ENCODE measurements around the gene MYCBPAP. TPM values are rescaled to one million over a fixed set of nuclear protein-coding genes. Genes with fewer than 3 reads are reported as not detected.

Gene MYCBPAP
- total RNA-seq, 1 experiment from 2014 or later = 0.19 TPM

GRCh38 chr17:50541716-50542688 lies 33.8 kb downstream of the MYCBPAP start:
- TF ChIP-seq, protein P1, sequence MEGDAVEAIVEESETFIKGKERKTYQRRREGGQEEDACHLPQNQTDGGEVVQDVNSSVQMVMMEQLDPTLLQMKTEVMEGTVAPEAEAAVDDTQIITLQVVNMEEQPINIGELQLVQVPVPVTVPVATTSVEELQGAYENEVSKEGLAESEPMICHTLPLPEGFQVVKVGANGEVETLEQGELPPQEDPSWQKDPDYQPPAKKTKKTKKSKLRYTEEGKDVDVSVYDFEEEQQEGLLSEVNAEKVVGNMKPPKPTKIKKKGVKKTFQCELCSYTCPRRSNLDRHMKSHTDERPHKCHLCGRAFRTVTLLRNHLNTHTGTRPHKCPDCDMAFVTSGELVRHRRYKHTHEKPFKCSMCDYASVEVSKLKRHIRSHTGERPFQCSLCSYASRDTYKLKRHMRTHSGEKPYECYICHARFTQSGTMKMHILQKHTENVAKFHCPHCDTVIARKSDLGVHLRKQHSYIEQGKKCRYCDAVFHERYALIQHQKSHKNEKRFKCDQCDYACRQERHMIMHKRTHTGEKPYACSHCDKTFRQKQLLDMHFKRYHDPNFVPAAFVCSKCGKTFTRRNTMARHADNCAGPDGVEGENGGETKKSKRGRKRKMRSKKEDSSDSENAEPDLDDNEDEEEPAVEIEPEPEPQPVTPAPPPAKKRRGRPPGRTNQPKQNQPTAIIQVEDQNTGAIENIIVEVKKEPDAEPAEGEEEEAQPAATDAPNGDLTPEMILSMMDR (IDR thresholded peaks at IDR 0.05; ENCODE audit: unreplicated experiment) = peak; percentile 9
- no peaks in the 10 kb centered on the region for H3K36me3 Mint-ChIP-seq (ENCODE audit: insufficient read depth, unreplicated experiment)
- H3K27me3 Mint-ChIP-seq (ENCODE audit: insufficient read depth, unreplicated experiment) = no peaks in the 10 kb centered on the region
- POLR2A ChIA-PET = interaction anchor here (0.6 to 5.6 kb wide), 30 partner anchors 8 to 413 kb away, joined by 3 to 59 read pairs (median 4); partner anchors contain the start of genes ACSF2, CACNA1G, LRRC59 and LUC7L3
- peaks cover 41% of the 10 kb centered on the region for H3K4me1 Mint-ChIP-seq (ENCODE audit: insufficient read depth, unreplicated experiment)
- no peaks in the 10 kb centered on the region for H3K9me3 Mint-ChIP-seq (ENCODE audit: unreplicated experiment)
- CTCF ChIA-PET = interaction anchor here (0.6 to 5.7 kb wide), 16 partner anchors 9 to 300 kb away, joined by 3 to 31 read pairs (median 5); partner anchors contain the start of gene LRRC59
- H3K4me3 Mint-ChIP-seq (ENCODE audit: unreplicated experiment) = peak overlapping the region; percentile 70
- intact Hi-C loops (cut with micrococcal nuclease) = loop anchor here (10.0 kb wide), 1 partner anchor 413 kb away; no protein-coding TSS in a partner anchor
- DNase-seq (ENCODE audit: unreplicated experiment) = peak; percentile 85
- H3K27ac Mint-ChIP-seq (ENCODE audit: low read depth, unreplicated experiment) = no peak overlapping the region
- BruUV-seq (replicated peaks) = no TSS peak

DNA sequence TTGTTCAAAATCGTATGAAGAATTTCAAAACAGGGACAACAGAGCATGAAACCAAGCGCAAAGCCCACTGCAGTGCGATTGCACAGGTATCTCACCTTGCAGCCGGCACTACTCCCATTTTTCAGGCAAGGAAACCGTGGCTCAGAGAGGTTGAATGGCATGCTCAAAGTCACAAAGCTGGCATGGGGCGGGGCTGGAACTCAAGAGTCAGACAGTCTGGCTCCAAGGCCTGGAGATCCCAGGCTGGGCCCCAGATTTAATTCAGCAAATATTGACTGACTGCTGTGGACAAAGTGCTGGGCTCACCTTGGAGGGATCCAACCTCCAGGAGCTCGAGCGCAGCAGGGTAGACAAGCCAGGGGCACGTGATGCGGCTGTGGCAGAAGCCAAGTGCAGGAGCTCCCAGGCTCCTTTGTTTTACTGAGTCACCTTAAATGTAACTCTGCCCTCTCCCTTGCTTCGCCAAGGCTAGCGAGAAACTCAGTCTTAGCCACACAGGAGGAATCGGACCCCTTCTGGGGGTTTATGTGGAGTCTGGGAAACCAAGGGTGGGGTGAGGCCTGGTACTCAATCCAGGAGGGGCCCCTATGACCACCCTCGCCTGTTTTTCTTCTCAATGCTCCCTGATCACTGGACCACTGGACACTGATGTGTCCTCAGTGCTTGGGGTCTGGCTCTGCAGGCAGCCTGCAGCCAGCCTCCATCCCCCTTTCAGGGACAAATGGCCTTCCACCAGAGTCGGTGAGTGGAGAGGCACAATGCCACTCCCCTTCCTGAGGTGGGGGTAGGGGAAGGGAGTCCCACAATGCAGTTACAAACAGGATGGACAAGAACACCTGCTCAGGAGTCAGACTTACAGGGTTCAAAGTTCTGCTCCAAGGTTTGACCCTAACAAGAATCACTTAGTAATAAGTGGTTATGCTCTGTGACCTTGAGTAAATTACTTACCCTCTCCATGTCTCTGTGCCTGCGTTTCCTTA lies 34.8 kb downstream of the MYCBPAP start:
- peaks cover 42% of the 10 kb centered on the region for H3K4me1 Mint-ChIP-seq (ENCODE audit: insufficient read depth, unreplicated experiment)
- peak overlapping the region; percentile 70 for H3K4me3 Mint-ChIP-seq (ENCODE audit: unreplicated experiment)
- no peak overlapping the region for H3K27ac Mint-ChIP-seq (ENCODE audit: low read depth, unreplicated experiment)

GRCh38 chr17:50544516-50544915 lies 36.3 kb downstream of the MYCBPAP start:
- POLR2A ChIA-PET = interaction anchor here (0.7 to 5.6 kb wide), 3 partner anchors 59 to 150 kb away, joined by 3 to 59 read pairs (median 3); no protein-coding TSS in a partner anchor
- no TSS peak for BruUV-seq (replicated peaks)
- CTCF ChIA-PET = interaction anchor here (0.6 to 5.7 kb wide), 7 partner anchors 21 to 603 kb away, joined by 3 to 31 read pairs (median 3); no protein-coding TSS in a partner anchor
- peaks cover 4% of the 10 kb centered on the region for H3K36me3 Mint-ChIP-seq (ENCODE audit: insufficient read depth, unreplicated experiment)
- H3K4me1 Mint-ChIP-seq (ENCODE audit: insufficient read depth, unreplicated experiment) = peaks cover 37% of the 10 kb centered on the region
- H3K4me3 Mint-ChIP-seq (ENCODE audit: unreplicated experiment) = no peak overlapping the region
- TF ChIP-seq, protein P1 (IDR thresholded peaks at IDR 0.05; ENCODE audit: unreplicated experiment) = no peak
- no peak for DNase-seq (ENCODE audit: unreplicated experiment)
- H3K9me3 Mint-ChIP-seq (ENCODE audit: unreplicated experiment) = no peaks in the 10 kb centered on the region
- no peaks in the 10 kb centered on the region for H3K27me3 Mint-ChIP-seq (ENCODE audit: insufficient read depth, unreplicated experiment)
- intact Hi-C loops (cut with micrococcal nuclease) = loop anchor here (10.0 kb wide), 1 partner anchor 410 kb away; no protein-coding TSS in a partner anchor
- H3K27ac Mint-ChIP-seq (ENCODE audit: low read depth, unreplicated experiment) = no peak overlapping the region

More for the DNA sequence above, 34.8 kb downstream of the MYCBPAP start:
- intact Hi-C loops (cut with micrococcal nuclease) = loop anchor here (10.0 kb wide), 1 partner anchor 412 kb away; no protein-coding TSS in a partner anchor
- no TSS peak for BruUV-seq (replicated peaks)
- no peaks in the 10 kb centered on the region for H3K27me3 Mint-ChIP-seq (ENCODE audit: insufficient read depth, unreplicated experiment)
- CTCF ChIA-PET = interaction anchor here (0.7 to 5.7 kb wide), 7 partner anchors 10 to 152 kb away, joined by 3 to 31 read pairs (median 6); no protein-coding TSS in a partner anchor
- H3K9me3 Mint-ChIP-seq (ENCODE audit: unreplicated experiment) = no peaks in the 10 kb centered on the region
- POLR2A ChIA-PET = interaction anchor here (0.5 to 5.6 kb wide), 28 partner anchors 17 to 411 kb away, joined by 3 to 59 read pairs (median 4); partner anchors contain the start of genes ACSF2, CACNA1G, LUC7L3 and TOB1
- H3K36me3 Mint-ChIP-seq (ENCODE audit: insufficient read depth, unreplicated experiment) = no peaks in the 10 kb centered on the region
- peak; percentile 59 for DNase-seq (ENCODE audit: unreplicated experiment)
- TF ChIP-seq, protein P1 (IDR thresholded peaks at IDR 0.05; ENCODE audit: unreplicated experiment) = no peak

Data from MCF 10A (cell line).